Activated CD4-positive, alpha-beta T cell treated with anti-CD3 and anti-CD28 coated beads for 36 hours (primary cell): Measurements from ENCODE around the gene KCNE2. TPM values are rescaled to one million over a fixed set of nuclear protein-coding genes. Genes with fewer than 3 reads are reported as not detected.

Experiments used
- ATAC-seq: fragments of 200-7000 bp; cut with Tn5 transposase; one replicate; pipeline ENCODE4 v1.10.0; 2021; ENCODE audit warnings: mild to moderate bottlenecking, moderate library complexity
- CTCF ChIA-PET: fragments of 350-600 bp; sonication (Branson Sonifier 250); formaldehyde crosslinking; loops from one replicate; lab custom pipeline; 2021; ENCODE audit warnings: antibody characterized with exemption; lab: Charles Lee
- POLR2A ChIA-PET: fragments of 350-600 bp; sonication (Branson Sonifier 250); formaldehyde crosslinking; loops from one replicate; lab custom pipeline; 2021; ENCODE audit warnings: antibody characterized with exemption, inconsistent platforms; lab: Charles Lee
- DNase-seq: peaks from one replicate; pipeline ENCODE4 v3.0.0-alpha.2; 2020
- H3K27ac Mint-ChIP-seq: one replicate; pipeline ENCODE4 v1.8.0; 2021; ENCODE audit warnings: mixed read lengths
- H3K27me3 Mint-ChIP-seq: one replicate; pipeline ENCODE4 v1.8.0; 2021; ENCODE audit warnings: mixed read lengths
- H3K36me3 Mint-ChIP-seq: one replicate; pipeline ENCODE4 v1.8.0; 2021; ENCODE audit warnings: low read depth, mixed read lengths
- H3K4me1 Mint-ChIP-seq: one replicate; pipeline ENCODE4 v1.8.0; 2021; ENCODE audit warnings: mixed read lengths
- H3K4me3 Mint-ChIP-seq: one replicate; pipeline ENCODE4 v1.8.0; 2021; ENCODE audit warnings: mild to moderate bottlenecking, moderate library complexity, mixed read lengths
- H3K9me3 Mint-ChIP-seq: one replicate; pipeline ENCODE4 v1.8.0; 2021; ENCODE audit warnings: low read depth, mixed read lengths
- intact Hi-C, 2 experiments: fragments of 100-400 bp; cut with DNase I in 1 of 2; cut with micrococcal nuclease in 1 of 2; formaldehyde crosslinking; loops; one replicate each; pipeline versions ENCODE4 v1.14.2 to v1.15.1; 2022 to 2024; cut with DNase I, micrococcal nuclease
- total RNA-seq, 2 experiments: library from RNA; stranded (reverse); gene quantifications; one replicate each; pipeline ENCODE4 v1.2.3, GENCODE V29; 2021

The KCNE2 gene
- total RNA-seq, 2 experiments from 2014 or later = not detected

DNA sequence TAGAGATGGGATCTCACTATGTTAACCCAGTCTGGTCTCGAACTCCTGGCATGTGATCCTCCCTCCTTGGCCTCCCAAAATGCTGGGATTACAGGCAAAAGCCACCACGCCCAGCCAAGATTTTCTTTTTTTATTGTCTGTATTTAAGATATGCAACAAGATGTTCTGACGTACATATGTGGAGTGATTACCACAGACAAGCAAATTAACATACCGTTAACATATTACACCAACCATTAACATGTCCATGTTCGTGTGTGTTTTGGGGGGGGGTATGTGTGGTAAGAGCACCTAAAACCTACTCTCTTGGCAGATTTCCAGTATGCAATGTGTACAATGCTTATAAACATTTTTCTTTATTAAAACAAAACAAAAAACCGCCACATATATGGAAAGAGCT, 10.6 kb upstream of the KCNE2 start:
- ATAC-seq (no peak), DNase-seq (no peak)
- H3K27ac Mint-ChIP-seq = no peak overlapping the region
- no peak overlapping the region for H3K4me3 Mint-ChIP-seq
- ChIA-PET POLR2A (no interaction called here), CTCF (interaction anchor here (1.0 to 2.2 kb wide), 3 partner anchors 10 to 429 kb away, joined by 6 to 11 read pairs (median 9); no protein-coding TSS in a partner anchor)
- peaks cover 4% of the 10 kb centered on the region for H3K4me1 Mint-ChIP-seq
- H3K27me3 Mint-ChIP-seq = peaks cover 10% of the 10 kb centered on the region
- H3K36me3 Mint-ChIP-seq = no peaks in the 10 kb centered on the region
- intact Hi-C loops = no loop called here
- no peaks in the 10 kb centered on the region for H3K9me3 Mint-ChIP-seq

DNA sequence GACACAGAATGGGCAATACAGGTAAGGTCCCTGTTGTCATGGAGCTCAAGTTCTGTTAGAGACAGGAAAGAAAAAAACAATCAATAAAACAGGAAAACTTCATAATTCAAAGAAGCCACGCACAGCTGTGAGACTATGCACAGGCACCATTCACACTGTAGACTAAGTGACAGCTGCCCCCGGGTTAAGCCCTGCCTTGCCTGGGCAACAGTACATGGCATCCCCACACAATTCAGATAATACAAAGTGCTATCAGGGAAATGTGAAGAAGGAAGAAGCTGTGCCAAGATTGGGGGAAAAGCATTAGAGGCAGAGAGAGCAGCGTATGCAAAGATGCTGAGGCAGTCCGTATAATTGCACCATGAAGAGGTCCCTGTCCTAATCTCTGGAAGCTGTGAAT, 9.0 kb upstream of the KCNE2 start:
- H3K27ac Mint-ChIP-seq = no peak overlapping the region
- ATAC-seq (no peak), DNase-seq (no peak)
- ChIA-PET POLR2A (no interaction called here), CTCF (interaction anchor here (0.6 to 2.2 kb wide), 5 partner anchors 8 to 423 kb away, joined by 3 to 11 read pairs (median 3); no protein-coding TSS in a partner anchor)
- no peaks in the 10 kb centered on the region for H3K9me3 Mint-ChIP-seq
- intact Hi-C loops = no loop called here
- no peaks in the 10 kb centered on the region for H3K36me3 Mint-ChIP-seq
- H3K27me3 Mint-ChIP-seq = peaks cover 12% of the 10 kb centered on the region
- H3K4me1 Mint-ChIP-seq = peaks cover 4% of the 10 kb centered on the region
- H3K4me3 Mint-ChIP-seq = no peak overlapping the region

DNA sequence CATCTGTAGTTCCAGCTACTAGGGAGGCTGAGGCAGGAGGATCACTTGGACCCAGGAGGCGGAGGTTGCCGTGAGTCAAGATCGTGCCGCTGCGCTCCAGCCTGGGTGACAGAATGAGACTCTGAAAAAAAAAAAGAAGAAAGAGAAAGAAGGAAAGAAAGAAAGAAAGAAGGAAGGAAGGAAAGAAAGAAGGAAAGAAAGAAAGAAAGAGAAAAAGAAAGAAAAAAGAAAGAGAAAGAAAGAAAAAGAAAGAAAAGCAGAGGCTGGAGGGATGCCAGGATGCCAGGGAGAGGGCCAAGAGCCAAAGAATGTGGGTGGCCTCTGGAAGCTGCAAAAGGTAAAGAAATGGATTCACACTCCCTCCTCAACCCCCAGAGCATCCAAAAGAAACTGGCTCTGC, 8.2 kb upstream of the KCNE2 start:
- H3K36me3 Mint-ChIP-seq = no peaks in the 10 kb centered on the region
- peaks cover 4% of the 10 kb centered on the region for H3K4me1 Mint-ChIP-seq
- ATAC-seq (no peak), DNase-seq (no peak)
- peaks cover 12% of the 10 kb centered on the region for H3K27me3 Mint-ChIP-seq
- no peak overlapping the region for H3K27ac Mint-ChIP-seq
- H3K9me3 Mint-ChIP-seq = no peaks in the 10 kb centered on the region
- ChIA-PET CTCF (interaction anchor here (0.6 to 3.0 kb wide), 3 partner anchors 8 to 431 kb away, joined by 3 to 13 read pairs (median 9); no protein-coding TSS in a partner anchor), POLR2A (no interaction called here)
- no peak overlapping the region for H3K4me3 Mint-ChIP-seq
- intact Hi-C loops = no loop called here

DNA sequence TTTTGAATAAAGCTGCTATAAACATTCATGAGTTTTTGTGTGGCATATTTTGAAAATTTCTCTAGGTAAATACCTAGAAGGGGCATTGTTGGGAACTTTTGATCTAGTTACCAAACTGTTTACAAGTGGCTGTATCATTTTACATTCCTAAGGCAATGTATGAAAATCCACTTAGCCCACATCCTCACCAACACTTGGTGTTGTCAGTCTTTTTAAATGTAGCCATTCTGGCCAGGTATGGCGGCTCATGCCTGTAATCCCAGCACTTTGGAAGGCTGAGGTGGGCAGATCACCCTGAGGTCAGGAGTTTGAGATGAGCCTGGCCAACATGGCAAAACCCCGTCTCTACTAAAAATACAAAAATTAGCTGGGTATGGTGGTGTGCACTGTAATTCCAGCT, 5.9 kb upstream of the KCNE2 start:
- Mint-ChIP-seq H3K36me3 (no peaks in the 10 kb centered on the region), H3K9me3 (no peaks in the 10 kb centered on the region), H3K27me3 (peaks cover 18% of the 10 kb centered on the region), H3K4me1 (peaks cover 10% of the 10 kb centered on the region), H3K27ac (no peak overlapping the region), H3K4me3 (no peak overlapping the region)
- ChIA-PET CTCF (interaction anchor here (2.0 to 3.0 kb wide), 2 partner anchors 10 to 433 kb away, joined by 13 to 19 read pairs; no protein-coding TSS in a partner anchor), POLR2A (no interaction called here)
- ATAC-seq (no peak), DNase-seq (no peak)
- intact Hi-C loops = no loop called here

DNA sequence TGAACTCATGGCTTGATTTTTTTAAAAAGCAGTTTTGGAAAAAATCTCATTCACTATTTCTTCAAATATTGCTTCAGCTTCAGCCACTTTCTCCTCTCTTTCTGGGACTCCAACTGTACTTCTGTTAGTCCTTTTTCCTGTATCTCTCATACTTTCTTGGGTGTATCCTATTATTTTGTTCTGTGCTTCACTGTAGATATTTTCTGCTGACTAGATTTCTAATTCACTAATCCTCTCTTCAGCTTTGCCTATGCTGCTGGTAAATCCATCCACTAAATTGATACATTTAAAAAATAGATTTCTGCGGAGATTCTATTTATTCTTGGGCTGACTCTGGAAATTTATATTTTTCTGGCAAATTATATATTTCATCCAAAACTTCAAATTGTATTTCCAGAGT, 4.9 kb upstream of the KCNE2 start:
- no peaks in the 10 kb centered on the region for H3K36me3 Mint-ChIP-seq
- POLR2A ChIA-PET = interaction anchor here (0.7 kb wide), 1 partner anchor 771 kb away, joined by 4 read pairs; no protein-coding TSS in a partner anchor
- no peak for ATAC-seq

DNA sequence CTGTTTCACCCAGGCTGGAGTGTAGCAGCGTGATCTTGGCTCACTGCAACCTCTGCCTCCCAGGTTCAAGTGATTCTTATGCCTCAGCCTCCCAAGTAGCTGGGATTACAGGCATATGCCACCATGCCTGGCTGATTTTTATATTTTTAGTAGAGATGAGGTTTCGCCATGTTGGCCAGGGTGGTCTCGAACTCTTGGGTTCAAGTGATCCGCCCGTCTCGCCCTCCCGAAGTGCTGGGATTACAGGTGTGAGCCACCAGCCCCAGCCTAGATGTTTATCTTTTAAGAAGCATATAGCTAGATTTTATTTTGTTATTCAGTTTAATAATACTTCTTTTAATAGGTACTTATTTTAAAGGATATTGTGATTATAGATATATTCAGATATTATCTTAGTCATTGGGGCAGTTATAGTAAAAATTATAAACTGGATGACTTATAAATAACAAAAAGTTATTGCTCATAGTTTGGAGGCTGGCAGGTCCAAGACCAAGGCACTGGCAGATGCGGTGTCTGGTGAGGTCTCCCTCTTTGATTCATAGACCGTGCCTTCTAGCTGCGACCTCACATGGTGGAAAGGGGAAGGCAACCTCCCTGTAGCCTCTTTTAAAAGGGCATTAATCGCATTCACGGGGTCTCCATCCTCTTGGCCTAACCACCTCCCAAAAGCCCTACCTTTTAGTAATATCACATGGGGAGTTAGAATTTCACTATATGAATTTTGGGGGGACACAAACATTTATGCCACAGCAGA, 3.1 kb upstream of the KCNE2 start:
- ChIA-PET POLR2A (interaction anchor here (0.6 kb wide), 1 partner anchor 1959 kb away, joined by 4 read pairs; no protein-coding TSS in a partner anchor), CTCF (interaction anchor here (0.6 to 5.1 kb wide), 5 partner anchors 12 to 465 kb away, joined by 3 to 50 read pairs (median 4); no protein-coding TSS in a partner anchor)
- H3K27me3 Mint-ChIP-seq = peaks cover 13% of the 10 kb centered on the region
- H3K4me1 Mint-ChIP-seq = peaks cover 6% of the 10 kb centered on the region
- H3K27ac Mint-ChIP-seq = no peak overlapping the region
- ATAC-seq = no peak
- no peaks in the 10 kb centered on the region for H3K9me3 Mint-ChIP-seq
- H3K4me3 Mint-ChIP-seq = no peak overlapping the region
- DNase-seq = no peak
- H3K36me3 Mint-ChIP-seq = no peaks in the 10 kb centered on the region
- intact Hi-C loops = loop anchor here in 1 of 2 experiments (1.0 kb wide), 1 partner anchor 270 kb away; no protein-coding TSS in a partner anchor

More for the DNA sequence above, 4.9 kb upstream of the KCNE2 start:
- H3K27ac Mint-ChIP-seq = no peak overlapping the region
- H3K4me3 Mint-ChIP-seq = no peak overlapping the region
- H3K9me3 Mint-ChIP-seq = no peaks in the 10 kb centered on the region
- peaks cover 18% of the 10 kb centered on the region for H3K27me3 Mint-ChIP-seq
- peaks cover 8% of the 10 kb centered on the region for H3K4me1 Mint-ChIP-seq
- intact Hi-C loops = no loop called here
- CTCF ChIA-PET = interaction anchor here (0.6 to 2.0 kb wide), 5 partner anchors 11 to 435 kb away, joined by 3 to 19 read pairs (median 4); no protein-coding TSS in a partner anchor
- no peak for DNase-seq

DNA sequence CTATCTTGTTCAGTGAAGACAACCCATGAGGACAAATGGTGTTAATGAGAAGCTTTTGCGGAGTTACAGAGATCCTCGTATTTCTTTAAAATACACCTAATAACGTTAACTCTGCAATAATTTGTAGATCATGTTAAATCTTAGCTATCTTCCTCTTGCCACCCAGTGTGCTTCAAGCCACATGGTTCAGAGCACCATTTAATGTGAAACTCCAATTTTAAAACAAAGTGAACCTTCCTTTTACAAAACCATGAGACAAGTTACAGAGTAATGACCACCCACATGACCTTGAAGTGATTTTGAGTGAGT, 1.7 kb upstream of the KCNE2 start:
- ATAC-seq (no peak), DNase-seq (no peak)
- no peak overlapping the region for H3K4me3 Mint-ChIP-seq
- ChIA-PET POLR2A (no interaction called here), CTCF (interaction anchor here (0.6 to 5.1 kb wide), 18 partner anchors 8 to 790 kb away, joined by 3 to 50 read pairs (median 4); no protein-coding TSS in a partner anchor)
- H3K36me3 Mint-ChIP-seq = no peaks in the 10 kb centered on the region
- peaks cover 6% of the 10 kb centered on the region for H3K4me1 Mint-ChIP-seq
- H3K27ac Mint-ChIP-seq = no peak overlapping the region
- H3K27me3 Mint-ChIP-seq = peaks cover 8% of the 10 kb centered on the region
- intact Hi-C loops = loop anchor here (1.0 kb wide), 2 partner anchors 241 to 268 kb away; no protein-coding TSS in a partner anchor
- H3K9me3 Mint-ChIP-seq = no peaks in the 10 kb centered on the region

DNA sequence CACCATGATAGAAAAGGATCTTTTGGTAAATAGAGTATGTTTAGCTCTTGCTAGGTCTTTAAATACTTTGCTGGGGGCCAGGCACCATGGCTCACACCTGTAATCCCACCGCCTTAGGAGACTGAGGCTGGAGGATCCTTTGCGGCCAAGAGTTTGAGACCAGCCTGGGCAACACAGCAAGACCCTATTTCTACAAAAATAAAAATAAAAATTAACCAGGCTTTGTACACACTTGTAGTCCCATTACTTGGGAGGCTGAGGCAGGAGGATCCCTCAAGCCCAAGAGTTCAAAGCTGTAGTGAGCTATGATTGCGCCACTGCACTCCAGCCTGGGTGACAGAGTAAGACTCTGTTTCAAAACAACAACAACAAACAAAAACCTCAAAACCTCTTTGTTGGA, 1.1 kb upstream of the KCNE2 start:
- H3K27me3 Mint-ChIP-seq = peaks cover 8% of the 10 kb centered on the region
- peaks cover 6% of the 10 kb centered on the region for H3K4me1 Mint-ChIP-seq
- H3K4me3 Mint-ChIP-seq = no peak overlapping the region
- ATAC-seq = no peak
- DNase-seq = no peak
- intact Hi-C loops = loop anchor here (1.0 kb wide), 2 partner anchors 241 to 268 kb away; no protein-coding TSS in a partner anchor
- no peaks in the 10 kb centered on the region for H3K36me3 Mint-ChIP-seq
- H3K9me3 Mint-ChIP-seq = no peaks in the 10 kb centered on the region
- H3K27ac Mint-ChIP-seq = no peak overlapping the region
- POLR2A ChIA-PET = no interaction called here
- CTCF ChIA-PET = interaction anchor here (0.6 to 5.1 kb wide), 22 partner anchors 8 to 1063 kb away, joined by 3 to 50 read pairs (median 4); no protein-coding TSS in a partner anchor

DNA sequence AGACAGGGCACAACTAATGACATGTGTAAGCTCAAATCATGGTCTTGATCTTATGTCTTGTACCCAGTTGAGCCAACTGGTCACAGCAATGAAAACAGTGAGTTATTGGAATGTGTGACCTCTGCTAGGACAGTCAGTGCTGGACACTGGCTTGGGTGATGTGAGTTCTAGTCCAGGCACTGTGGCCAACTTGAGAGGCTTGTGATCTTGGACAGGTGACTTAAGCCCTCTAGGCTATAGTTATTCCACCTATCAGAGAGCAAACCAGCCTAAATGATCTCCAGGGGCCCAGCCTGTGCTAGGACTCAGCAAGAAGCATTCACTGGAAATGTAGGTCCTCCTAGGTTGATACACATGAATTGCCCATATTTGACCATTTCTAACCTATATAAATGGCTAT, 1.1 kb downstream of the KCNE2 start:
- intact Hi-C loops = no loop called here
- Mint-ChIP-seq H3K27me3 (peaks cover 9% of the 10 kb centered on the region), H3K36me3 (no peaks in the 10 kb centered on the region), H3K27ac (no peak overlapping the region), H3K4me1 (peaks cover 6% of the 10 kb centered on the region), H3K9me3 (no peaks in the 10 kb centered on the region), H3K4me3 (no peak overlapping the region)
- POLR2A ChIA-PET = no interaction called here
- CTCF ChIA-PET = interaction anchor here (0.8 to 2.9 kb wide), 4 partner anchors 8 to 441 kb away, joined by 3 to 11 read pairs (median 6); no protein-coding TSS in a partner anchor
- ATAC-seq = no peak
- DNase-seq = no peak

DNA sequence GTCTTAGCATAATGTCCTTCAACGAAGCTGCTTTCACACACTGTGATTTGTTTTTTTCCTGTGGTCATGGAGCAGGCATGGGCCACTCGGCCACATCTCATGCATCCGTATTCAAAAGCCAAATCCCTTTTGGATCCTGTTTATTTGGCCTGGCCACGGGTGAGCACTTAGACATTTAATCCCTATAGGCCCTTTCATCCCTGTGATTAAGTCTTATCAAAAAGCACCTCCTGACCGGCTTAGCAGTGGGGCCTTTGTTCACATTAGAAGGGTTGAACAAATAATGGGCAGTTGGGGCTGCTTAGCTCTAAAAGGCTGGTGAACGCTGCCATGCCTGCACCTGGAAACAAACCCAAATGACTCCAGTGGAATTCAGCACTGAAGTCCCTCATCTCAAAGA, 2.0 kb downstream of the KCNE2 start:
- H3K4me1 Mint-ChIP-seq = peaks cover 6% of the 10 kb centered on the region
- no peaks in the 10 kb centered on the region for H3K9me3 Mint-ChIP-seq
- ChIA-PET CTCF (interaction anchor here (0.6 to 2.9 kb wide), 3 partner anchors 12 to 442 kb away, joined by 4 to 11 read pairs (median 10); no protein-coding TSS in a partner anchor), POLR2A (interaction anchor here (0.6 kb wide), 1 partner anchor 250 kb away, joined by 3 read pairs; no protein-coding TSS in a partner anchor)
- no peak for DNase-seq
- intact Hi-C loops = no loop called here
- no peak overlapping the region for H3K4me3 Mint-ChIP-seq
- H3K27me3 Mint-ChIP-seq = peaks cover 10% of the 10 kb centered on the region
- no peak overlapping the region for H3K27ac Mint-ChIP-seq
- H3K36me3 Mint-ChIP-seq = no peaks in the 10 kb centered on the region
- no peak for ATAC-seq

DNA sequence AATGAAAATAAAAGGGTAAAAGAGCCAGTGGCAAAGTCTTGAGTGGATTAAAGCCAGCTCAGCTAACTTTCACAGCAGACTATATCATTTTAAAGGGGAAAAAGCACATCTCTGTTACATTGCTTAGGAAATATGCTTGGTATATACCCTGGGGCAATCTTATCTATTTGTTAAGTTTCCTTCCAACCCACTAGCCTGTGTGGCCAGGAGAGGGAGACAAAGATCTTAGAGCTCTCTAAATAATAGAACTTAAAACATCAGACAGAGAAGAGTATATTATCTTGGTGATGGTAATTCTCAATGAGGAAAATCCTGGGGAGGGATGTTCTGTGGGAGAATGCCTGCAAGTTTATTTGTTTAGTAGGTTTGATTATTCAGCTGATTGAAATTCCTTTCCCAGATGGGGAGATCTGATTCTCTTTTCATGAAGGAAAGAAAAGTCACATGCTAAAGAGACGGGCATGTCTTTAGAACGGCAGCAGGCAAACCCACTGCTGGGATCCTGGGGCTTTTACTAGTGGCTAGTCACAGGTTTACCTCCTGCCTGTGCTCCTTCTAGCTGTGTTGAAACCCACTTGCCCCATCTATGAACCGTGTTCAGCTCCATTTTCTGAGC, 3.6 kb downstream of the KCNE2 start:
- Mint-ChIP-seq H3K4me3 (no peak overlapping the region), H3K4me1 (no peaks in the 10 kb centered on the region), H3K27me3 (peaks cover 5% of the 10 kb centered on the region), H3K27ac (no peak overlapping the region), H3K9me3 (no peaks in the 10 kb centered on the region), H3K36me3 (no peaks in the 10 kb centered on the region)
- POLR2A ChIA-PET = interaction anchor here (0.5 kb wide), 1 partner anchor 236 kb away, joined by 3 read pairs; no protein-coding TSS in a partner anchor
- intact Hi-C loops = no loop called here
- peak; percentile 49 for ATAC-seq
- CTCF ChIA-PET = interaction anchor here (0.5 to 2.9 kb wide), 13 partner anchors 19 to 777 kb away, joined by 3 to 17 read pairs (median 4); no protein-coding TSS in a partner anchor
- peak; percentile 61 for DNase-seq
